ENCODE data around the gene SLC25A33. TPM values are rescaled to one million over a fixed set of nuclear protein-coding genes. Genes with fewer than 3 reads are reported as not detected.

Gene SLC25A33
- total RNA-seq, 2 donors from 2014 or later: 9.6 to 13.6 TPM

- 90 to 94% methylated on average over 8 to 19 of the region's 19 CpGs for WGBS, 2 experiments (ENCODE audit: insufficient coverage in 1 of 2, insufficient read length in 1 of 2)
- Histone ChIP-seq H3K27me3 (ENCODE audit: control insufficient read depth, insufficient read depth, low read length, poor library complexity, severe bottlenecking) (no peaks in the 10 kb centered on the region), H3K36me3 (ENCODE audit: control insufficient read depth, insufficient read depth, low read length) (no peaks in the 10 kb centered on the region), H3K4me3 (ENCODE audit: low read length) (no peak overlapping the region), H3K4me1 (ENCODE audit: control insufficient read depth, insufficient read depth, low read length) (peaks cover 24% of the 10 kb centered on the region), H3K27ac (ENCODE audit: low read depth, low read length) (no peak overlapping the region), H3K9me3 (ENCODE audit: control insufficient read depth, low read length) (no peaks in the 10 kb centered on the region), H3K9ac (ENCODE audit: extremely low read depth, low read length, poor library complexity, severe bottlenecking) (no peak overlapping the region)
- TF ChIP-seq, protein P1, sequence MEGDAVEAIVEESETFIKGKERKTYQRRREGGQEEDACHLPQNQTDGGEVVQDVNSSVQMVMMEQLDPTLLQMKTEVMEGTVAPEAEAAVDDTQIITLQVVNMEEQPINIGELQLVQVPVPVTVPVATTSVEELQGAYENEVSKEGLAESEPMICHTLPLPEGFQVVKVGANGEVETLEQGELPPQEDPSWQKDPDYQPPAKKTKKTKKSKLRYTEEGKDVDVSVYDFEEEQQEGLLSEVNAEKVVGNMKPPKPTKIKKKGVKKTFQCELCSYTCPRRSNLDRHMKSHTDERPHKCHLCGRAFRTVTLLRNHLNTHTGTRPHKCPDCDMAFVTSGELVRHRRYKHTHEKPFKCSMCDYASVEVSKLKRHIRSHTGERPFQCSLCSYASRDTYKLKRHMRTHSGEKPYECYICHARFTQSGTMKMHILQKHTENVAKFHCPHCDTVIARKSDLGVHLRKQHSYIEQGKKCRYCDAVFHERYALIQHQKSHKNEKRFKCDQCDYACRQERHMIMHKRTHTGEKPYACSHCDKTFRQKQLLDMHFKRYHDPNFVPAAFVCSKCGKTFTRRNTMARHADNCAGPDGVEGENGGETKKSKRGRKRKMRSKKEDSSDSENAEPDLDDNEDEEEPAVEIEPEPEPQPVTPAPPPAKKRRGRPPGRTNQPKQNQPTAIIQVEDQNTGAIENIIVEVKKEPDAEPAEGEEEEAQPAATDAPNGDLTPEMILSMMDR (conservative IDR thresholded peaks at IDR 0.05): no peak
- no peak overlapping the region for H3K27ac Mint-ChIP-seq
- H3K36me3 Mint-ChIP-seq (ENCODE audit: low read depth): no peaks in the 10 kb centered on the region
- H3K9me3 Mint-ChIP-seq: no peaks in the 10 kb centered on the region
- peaks cover 38% of the 10 kb centered on the region for H3K4me1 Mint-ChIP-seq
- peak overlapping the region; percentile 77 for H3K4me3 Mint-ChIP-seq
- DNase-seq: no peak
- no peaks in the 10 kb centered on the region for H3K27me3 Mint-ChIP-seq (ENCODE audit: insufficient read depth)
Measured at GRCh38 chr1:9590945-9591668, 51.8 kb downstream of the SLC25A33 start.

GRCh38 chr1:9591669-9592509, 52.6 kb downstream of the SLC25A33 start:
- no peak for DNase-seq
- Mint-ChIP-seq H3K36me3 (ENCODE audit: low read depth) (peaks cover 2% of the 10 kb centered on the region), H3K4me1 (peaks cover 38% of the 10 kb centered on the region), H3K27ac (peak overlapping the region; percentile 24), H3K4me3 (no peak overlapping the region), H3K9me3 (no peaks in the 10 kb centered on the region), H3K27me3 (ENCODE audit: insufficient read depth) (no peaks in the 10 kb centered on the region)
- WGBS, 2 experiments (ENCODE audit: insufficient coverage in 1 of 2, insufficient read length in 1 of 2): 88 to 92% methylated on average over 17 to 22 of the region's 22 CpGs
- TF ChIP-seq, protein P1 (conservative IDR thresholded peaks at IDR 0.05): no peak
- Histone ChIP-seq H3K27ac (ENCODE audit: low read depth, low read length) (peak overlapping the region; percentile 11), H3K4me3 (ENCODE audit: low read length) (no peak overlapping the region), H3K27me3 (ENCODE audit: control insufficient read depth, insufficient read depth, low read length, poor library complexity, severe bottlenecking) (no peaks in the 10 kb centered on the region), H3K36me3 (ENCODE audit: control insufficient read depth, insufficient read depth, low read length) (no peaks in the 10 kb centered on the region), H3K9ac (ENCODE audit: extremely low read depth, low read length, poor library complexity, severe bottlenecking) (no peak overlapping the region), H3K4me1 (ENCODE audit: control insufficient read depth, insufficient read depth, low read length) (peaks cover 24% of the 10 kb centered on the region), H3K9me3 (ENCODE audit: control insufficient read depth, low read length) (no peaks in the 10 kb centered on the region)

DNA sequence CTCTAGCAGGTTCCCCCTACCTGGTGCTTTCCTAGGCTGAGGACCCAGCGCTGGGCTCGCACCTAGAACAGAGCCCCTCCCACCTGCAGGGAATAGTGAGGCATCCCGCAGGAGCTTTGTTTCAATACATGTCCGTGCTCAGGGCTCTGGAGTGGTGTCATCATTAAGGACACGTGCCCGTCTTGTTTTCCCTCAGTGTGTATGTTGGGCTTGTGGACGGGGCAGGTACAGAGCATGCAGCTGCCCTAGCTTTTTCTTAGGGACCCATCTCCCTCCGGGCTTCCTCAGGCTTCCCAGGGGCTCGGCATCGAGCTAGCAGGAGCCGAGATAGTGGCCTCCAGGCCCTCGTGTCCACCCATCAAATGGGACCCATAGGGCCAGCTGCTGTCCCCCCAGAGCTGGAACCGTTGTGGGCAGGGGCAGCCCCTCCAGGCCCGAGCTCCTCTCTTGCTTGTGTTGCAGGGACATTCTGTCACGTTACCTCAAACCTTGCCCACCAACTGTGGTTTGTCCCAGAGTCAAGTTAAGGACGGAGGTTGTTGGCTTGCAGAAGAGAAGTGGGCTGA, 53.3 kb downstream of the SLC25A33 start:
- WGBS, 2 experiments (ENCODE audit: insufficient coverage in 1 of 2, insufficient read length in 1 of 2): 78 to 88% methylated on average over 9 to 16 of the region's 16 CpGs

More for the DNA sequence above, 53.3 kb downstream of the SLC25A33 start:
- Mint-ChIP-seq H3K27ac (peak overlapping the region; percentile 85), H3K4me3 (peak overlapping the region; percentile 17), H3K27me3 (ENCODE audit: insufficient read depth) (no peaks in the 10 kb centered on the region), H3K36me3 (ENCODE audit: low read depth) (peaks cover 2% of the 10 kb centered on the region), H3K9me3 (no peaks in the 10 kb centered on the region), H3K4me1 (peaks cover 38% of the 10 kb centered on the region)
- Histone ChIP-seq H3K4me3 (ENCODE audit: low read length) (no peak overlapping the region), H3K27ac (ENCODE audit: low read depth, low read length) (peak overlapping the region; percentile 50), H3K27me3 (ENCODE audit: control insufficient read depth, insufficient read depth, low read length, poor library complexity, severe bottlenecking) (no peaks in the 10 kb centered on the region), H3K9me3 (ENCODE audit: control insufficient read depth, low read length) (no peaks in the 10 kb centered on the region), H3K36me3 (ENCODE audit: control insufficient read depth, insufficient read depth, low read length) (no peaks in the 10 kb centered on the region), H3K4me1 (ENCODE audit: control insufficient read depth, insufficient read depth, low read length) (peaks cover 24% of the 10 kb centered on the region), H3K9ac (ENCODE audit: extremely low read depth, low read length, poor library complexity, severe bottlenecking) (no peak overlapping the region)
- no peak for DNase-seq
- TF ChIP-seq, protein P1 (conservative IDR thresholded peaks at IDR 0.05): no peak
